Erythroblast (primary cell): ENCODE results near the gene KANTR.

Experiments used
- DNase-seq, 2 experiments: peaks; one replicate each; lab custom pipeline; 2025; lab: John Stamatoyannopoulos, UW
- GATA1 ChIP-seq: IDR thresholded peaks from 2 replicates; pipeline ENCODE4 v1.6.1; 2011; ENCODE audit warnings: low read depth, mild to moderate bottlenecking, control low read depth, low read length, moderate library complexity
- POLR2A ChIP-seq: IDR thresholded peaks from 2 replicates; pipeline ENCODE4 v1.6.1; 2011; ENCODE audit warnings: mild to moderate bottlenecking, low read length

Gene KANTR

DNA sequence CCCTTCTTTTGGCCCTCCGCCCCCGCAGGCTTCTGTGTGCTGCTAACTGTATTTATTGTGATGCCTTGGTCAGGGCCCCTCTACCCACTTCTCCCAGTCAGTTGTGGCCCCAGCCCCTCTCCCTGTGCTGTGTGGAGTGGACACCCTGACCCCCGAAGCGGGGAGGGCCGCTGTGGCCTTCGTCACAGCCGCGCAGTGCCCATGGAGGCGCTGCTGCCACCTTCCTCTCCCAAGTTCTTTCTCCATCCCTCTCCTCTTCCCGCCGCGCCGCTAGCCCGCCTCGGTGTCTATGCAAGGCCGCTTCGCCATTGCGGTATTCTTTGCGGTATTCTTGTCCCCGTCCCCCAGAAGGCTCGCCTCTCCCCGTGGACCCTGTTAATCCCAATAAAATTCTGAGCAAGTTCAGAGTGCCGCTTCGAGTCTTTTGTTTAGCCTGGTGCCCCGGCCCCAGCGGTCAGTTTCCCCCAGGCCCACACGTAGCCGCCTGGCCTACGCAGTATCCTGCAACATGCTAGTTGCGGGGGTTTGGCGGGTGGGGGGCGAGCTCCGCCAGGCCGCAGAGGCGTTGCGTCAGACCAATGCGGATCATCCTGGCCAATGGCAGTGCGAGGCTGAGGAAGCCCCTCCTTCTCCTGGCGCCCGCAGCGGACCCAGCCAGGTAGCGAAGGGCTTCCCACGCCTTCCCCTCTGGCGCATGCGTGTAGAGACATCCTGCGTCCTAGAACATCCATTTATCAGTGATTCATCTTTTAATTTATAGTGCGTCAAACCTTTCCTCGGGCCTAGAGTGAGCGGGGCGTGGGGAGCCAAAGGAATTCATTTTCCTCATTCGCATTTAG lies 5.6 kb upstream of the KANTR start:
- no peak for TF ChIP-seq POLR2A
- TF ChIP-seq GATA1, result no peak
- DNase-seq, result peak in 1 of 2 experiments; percentile 15

DNA sequence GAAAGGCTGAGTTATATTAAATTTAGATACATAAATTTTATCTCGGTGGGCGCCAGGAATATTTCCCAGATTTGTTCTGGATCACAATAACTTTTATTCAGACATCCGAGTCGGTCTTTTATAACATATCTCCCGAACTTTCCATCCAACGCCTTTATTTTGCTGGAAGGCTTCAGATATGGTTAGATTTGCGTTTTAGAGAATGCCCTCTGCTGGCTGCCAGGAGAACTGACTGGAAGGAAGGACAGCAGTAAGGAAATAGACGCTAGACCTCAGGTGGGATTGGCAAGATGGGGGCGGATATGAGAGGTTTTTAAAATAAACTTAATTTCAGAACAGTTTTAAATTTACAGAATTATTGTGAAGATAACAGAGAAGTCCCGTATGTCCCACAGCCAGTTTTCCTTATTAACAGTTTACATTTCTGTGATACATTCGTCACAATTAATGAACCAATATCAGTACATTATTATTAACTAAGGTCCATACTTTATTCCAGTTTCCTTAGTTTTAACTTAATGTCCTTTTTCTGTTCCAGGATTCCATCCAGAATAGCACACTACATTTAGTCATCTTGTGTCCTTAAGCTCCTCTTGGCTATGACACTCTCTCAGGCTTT lies 4.6 kb upstream of the KANTR start:
- TF ChIP-seq GATA1 (no peak), POLR2A (no peak)
- peak; percentile 47 to 67 for DNase-seq

DNA sequence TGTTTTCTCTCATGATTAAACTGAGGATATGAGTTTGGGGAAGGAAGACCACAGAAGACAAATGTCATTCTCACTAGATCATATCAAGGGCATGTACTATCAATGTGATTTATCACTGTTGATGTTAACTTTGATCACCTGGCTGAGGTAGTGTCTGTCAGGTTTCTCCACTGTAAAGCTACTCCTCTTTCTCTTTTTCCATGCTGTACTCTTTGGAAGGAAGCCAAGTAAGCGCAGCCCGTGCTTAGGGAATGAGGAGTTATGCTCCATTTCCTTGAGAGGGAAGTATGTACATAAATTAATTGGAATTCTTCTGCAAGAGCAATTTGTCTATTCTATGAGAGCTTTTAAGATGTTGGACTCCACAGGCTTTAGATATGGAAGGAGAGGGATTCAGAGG lies 4.0 kb upstream of the KANTR start:
- no peak for TF ChIP-seq POLR2A
- TF ChIP-seq GATA1, result no peak
- no peak for DNase-seq

DNA sequence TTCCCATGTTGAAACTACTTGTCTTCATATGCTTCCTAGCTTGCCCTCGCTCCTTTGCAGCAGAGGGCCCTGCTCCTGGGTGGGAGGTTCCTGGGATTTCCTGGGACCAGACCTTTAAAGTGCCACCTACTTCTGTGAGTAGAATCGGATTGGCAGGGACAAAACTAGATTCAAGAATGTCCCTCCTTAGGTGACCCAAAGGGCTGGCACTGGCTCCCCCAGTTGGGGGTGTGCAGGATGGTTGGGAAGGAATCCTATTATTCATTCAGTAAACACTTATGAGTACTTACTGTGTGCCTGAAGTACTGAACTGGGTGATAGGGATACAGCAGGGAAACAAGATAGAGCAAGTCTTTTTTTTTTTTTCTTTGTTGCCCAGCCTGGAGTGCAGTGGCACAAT lies 2.6 kb upstream of the KANTR start:
- no peak for DNase-seq
- TF ChIP-seq GATA1 (no peak), POLR2A (no peak)

DNA sequence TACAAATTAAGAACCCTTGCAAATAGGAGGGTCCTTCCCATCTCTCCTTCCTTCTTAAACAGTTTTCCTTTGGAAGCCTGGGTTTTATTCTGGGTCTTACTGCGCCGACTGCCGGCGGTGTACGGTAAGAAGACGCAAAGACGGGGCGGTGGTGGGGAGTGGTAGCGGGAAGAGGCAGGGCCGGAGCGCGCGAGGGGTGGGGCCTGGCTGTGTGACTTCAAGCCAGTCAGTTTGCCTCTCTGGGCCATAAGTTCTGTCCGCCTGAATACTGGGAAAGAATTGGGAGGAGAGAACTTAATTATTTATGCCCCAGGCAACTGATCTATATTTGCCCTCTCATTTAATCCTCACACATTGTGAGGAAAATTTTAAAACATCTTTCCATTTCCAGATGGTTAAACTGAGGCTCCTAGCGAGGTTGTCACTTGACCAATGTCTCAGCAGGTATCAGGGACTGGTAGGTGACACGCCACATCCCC lies 726 bp upstream of the KANTR start:
- no peak for TF ChIP-seq GATA1
- no peak for TF ChIP-seq POLR2A
- peak; percentile 82 to 86 for DNase-seq

DNA sequence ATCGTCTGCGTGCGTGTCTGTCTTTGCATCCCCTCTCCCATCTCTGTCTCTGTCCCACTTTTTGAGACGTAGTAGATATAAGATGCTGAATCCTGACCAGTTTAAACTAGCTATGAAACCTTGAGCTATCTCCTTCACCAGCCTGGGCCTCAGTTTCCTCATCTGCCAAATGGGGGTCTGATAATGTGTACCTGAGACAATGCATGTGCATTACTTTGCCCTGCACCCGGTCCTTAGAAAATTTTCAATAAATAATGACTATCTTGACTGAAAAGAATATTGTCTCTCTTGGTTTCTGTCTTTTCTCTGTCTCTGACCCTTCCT lies 602 bp downstream of the KANTR start:
- TF ChIP-seq POLR2A (no peak), GATA1 (no peak)

DNA sequence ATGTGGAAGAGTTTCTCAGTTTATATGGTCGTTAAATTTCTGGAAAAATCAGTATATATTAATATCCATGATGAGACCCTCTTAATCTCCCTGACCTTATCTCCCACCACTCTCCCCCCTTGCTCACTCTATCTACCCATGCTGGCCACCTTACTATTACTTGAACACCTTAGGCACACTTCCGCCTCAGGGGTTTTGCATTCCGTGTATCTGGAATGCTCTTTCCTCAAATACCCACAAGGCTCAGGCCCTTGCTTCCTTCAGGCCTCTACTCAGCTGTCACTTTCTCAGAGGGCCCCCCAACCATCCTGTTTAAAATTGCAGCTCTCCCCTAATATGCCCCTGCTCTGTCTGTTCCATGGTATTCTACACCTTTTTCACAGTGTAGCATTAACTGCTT lies 1.9 kb downstream of the KANTR start:
- no peak for DNase-seq
- TF ChIP-seq GATA1 (no peak), POLR2A (no peak)

More for the DNA sequence above, 602 bp downstream of the KANTR start:
- DNase-seq, result no peak

DNA sequence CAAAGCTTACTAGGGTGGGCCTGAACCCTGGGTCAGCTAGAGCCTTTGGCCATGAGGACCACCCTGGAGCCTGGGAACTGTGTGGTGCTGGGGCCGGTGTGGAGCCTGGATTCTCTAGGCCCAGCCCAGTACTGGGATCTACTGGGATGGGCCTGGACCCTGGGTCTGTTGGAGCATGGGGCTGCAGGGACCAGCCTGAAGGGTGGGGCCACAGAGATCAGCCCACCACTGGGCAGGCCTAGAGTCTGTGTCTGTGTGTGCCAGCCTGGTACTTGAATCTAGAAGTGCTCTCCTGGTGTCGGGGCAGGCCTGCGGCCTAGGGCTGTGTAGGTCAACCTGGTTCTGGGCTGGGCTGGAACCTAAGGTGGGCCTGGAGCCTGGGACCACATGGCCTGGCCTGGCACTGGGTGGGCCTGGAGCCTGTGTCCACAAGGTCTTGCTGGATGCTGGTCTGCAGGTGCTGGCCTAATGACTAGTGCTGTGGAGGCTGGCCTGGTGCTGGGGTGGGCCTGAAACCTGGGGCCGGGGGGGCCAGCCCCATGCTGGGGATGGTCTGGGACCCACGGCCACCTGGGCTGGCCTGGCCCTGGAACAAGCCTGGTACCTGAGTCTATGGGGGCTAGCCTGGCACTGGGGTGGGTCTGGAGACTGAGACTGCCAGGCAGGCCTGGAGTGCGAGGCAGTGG lies 21.1 kb downstream of the KANTR start:
- DNase-seq, result no peak
- no peak for TF ChIP-seq GATA1

DNA sequence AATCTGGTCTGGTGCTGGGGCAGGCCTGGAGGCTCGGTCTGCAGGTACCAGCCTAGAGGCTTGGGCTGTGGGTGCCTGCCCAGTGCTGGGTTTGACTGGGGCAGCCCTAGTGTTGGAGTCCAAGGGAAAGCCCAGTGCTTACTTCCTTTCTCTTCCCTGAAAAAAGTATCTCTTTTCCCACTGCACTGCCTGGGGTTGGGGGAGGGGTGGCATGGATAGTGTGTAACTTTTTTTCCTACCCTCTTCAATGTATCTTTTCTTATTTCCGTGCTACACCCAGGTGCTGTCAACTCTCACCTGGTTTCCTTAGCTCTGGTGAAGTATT lies 21.6 kb downstream of the KANTR start:
- DNase-seq, result no peak
- TF ChIP-seq POLR2A, result no peak
- TF ChIP-seq GATA1, result no peak

DNA sequence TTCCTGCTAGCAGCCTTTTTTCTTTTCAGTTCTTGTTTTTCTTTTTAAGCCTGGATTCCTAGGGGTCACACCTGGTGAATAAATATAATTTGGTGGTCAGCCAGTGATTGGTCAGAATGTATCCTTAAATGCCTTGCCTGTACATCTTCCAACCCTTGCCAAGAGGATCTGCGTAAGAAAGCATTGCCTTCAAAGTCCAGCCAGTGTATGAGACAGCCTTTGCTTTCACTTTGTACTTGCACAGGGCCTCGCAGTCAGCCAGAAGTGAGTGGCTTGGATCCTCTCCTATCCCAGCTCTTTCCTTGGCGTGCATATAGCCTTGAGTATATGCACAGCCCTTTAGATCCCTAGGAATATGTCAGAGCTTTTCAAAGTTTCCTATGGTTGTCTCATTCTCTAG lies 22.2 kb downstream of the KANTR start:
- TF ChIP-seq POLR2A (no peak), GATA1 (no peak)
- DNase-seq, result no peak

DNA sequence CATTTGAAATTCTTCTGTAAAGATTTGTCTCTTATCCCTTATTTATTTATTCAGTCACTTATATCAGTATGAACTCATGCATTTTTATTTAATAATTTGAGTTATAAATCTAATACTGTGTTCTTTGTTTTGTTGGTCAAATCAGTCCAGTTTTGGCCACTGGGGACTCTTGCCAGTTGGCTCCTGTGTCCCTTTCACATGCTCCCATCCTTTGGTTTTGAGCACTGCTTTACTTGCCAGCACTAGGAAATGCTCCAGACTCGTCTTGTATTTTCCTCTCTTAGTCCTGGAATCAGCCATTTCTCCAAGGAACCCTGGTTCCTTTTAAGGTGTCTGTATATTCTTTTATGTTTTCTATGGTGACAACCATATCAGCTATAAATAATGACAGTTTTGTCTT lies 28.1 kb downstream of the KANTR start:
- no peak for DNase-seq
- no peak for TF ChIP-seq GATA1
- TF ChIP-seq POLR2A, result no peak

DNA sequence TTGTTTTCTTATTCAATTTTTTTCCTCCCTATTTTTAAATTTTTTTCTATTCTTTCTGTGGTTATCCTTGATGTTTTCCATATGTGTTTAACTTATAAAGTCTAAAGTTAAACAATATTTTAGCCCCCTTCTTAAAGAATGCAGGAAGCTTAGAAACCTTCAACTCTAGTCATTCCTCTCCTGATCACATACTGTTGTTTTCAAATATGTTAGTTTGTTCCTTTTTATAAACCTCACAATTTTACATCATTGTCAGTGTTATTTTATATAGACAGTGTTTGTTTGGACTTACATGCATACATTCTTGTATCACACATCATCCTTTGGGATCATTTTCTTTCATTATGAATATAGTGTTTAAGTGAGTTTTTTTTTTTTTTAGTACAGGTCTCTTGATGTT lies 31.6 kb downstream of the KANTR start:
- TF ChIP-seq POLR2A (no peak), GATA1 (no peak)
- no peak for DNase-seq

DNA sequence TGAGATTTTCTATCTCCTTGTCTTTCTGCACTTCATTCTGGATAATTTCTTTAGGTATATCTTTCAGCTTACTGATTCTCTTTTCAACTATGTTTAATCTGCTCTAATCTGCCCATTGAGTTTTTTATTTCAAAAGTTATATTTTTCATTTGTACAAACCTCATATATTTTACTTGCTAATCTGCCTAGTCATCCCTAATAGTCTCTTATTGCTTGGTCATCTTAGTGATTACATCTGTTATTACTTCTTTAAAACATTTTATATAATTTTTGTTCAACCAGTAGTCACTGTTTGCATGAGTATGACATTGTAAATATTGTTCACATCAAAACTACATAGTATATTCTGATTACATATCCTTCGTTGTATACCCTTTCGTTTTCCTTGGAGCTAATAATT lies 32.4 kb downstream of the KANTR start:
- no peak for DNase-seq
- TF ChIP-seq POLR2A (no peak), GATA1 (no peak)

DNA sequence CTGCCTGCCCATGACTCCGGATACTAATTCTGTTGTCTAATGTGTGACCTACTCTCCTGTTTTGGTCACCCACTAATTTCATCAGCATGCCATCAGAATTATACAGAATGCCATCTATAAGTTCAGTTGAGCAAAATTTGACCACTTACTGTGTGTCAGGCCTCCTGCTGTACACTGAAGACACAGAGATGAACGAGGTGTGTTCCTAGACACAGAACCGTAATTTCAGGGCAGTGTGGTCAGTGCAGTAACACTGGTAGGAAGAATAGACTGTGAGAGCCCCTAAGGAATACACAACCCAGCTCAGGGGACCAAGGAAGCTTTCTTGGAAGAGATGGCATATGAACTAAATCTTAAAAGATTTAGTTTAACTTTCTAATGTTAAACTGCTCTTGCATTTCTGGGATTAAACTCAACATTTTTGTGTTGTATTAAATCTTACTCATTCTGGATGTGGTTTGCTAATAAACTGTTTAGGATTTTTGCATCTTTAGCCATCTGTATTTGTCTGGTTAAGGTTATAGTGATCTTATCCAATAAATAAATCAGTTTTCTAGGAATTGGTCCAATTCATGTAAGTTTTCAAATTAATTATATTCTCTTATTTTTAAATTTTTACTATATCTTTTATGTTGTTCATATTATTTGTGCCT lies 34.3 kb downstream of the KANTR start:
- no peak for DNase-seq
- no peak for TF ChIP-seq GATA1
- TF ChIP-seq POLR2A, result no peak
